RWPE1 (cell line): ENCODE data around the gene ZBTB7A.

Source experiments
- CTCF ChIA-PET: fragments of 350-600 bp; sonication (Branson Sonifier 250); formaldehyde crosslinking; extraction: SDS; loops from one replicate; lab custom pipeline; 2021; lab: Yijun Ruan, JAX
- POLR2A ChIA-PET: fragments of 400-600 bp; formaldehyde crosslinking; extraction: SDS; loops from one replicate; lab custom pipeline; 2020; ENCODE audit warnings: antibody characterized with exemption; ENCODE audit not compliant: low non-redundant PET; lab: Yijun Ruan, JAX
- DNase-seq: peaks from one replicate; pipeline ENCODE4 v3.0.0; 2012; ENCODE audit warnings: low spot score
- H3K27ac ChIP-seq: fragments of 450-650 bp; 2 replicates; pipeline ENCODE4 v1.5.1; 2017
- CTCF ChIP-seq: fragments of 450-650 bp; conservative IDR thresholded peaks from 2 replicates; pipeline ENCODE4 v1.5.1; 2017; ENCODE audit warnings: low read depth, mild to moderate bottlenecking

Gene ZBTB7A

GRCh38 chr19:4071610-4072009 lies 4.9 kb upstream of the ZBTB7A start:
- ChIA-PET CTCF (no interaction called here), POLR2A (no interaction called here)
- DNase-seq: no peak
- H3K27ac ChIP-seq: no peak overlapping the region
- TF ChIP-seq CTCF: no peak

- ChIA-PET CTCF (no interaction called here), POLR2A (no interaction called here)
These were observed 2.7 kb upstream of the ZBTB7A start for GRCh38 chr19:4069331-4069959.

GRCh38 chr19:4068047-4068966 lies 1.6 kb upstream of the ZBTB7A start:
- DNase-seq: no peak
- ChIA-PET CTCF (no interaction called here), POLR2A (no interaction called here)
- no peak for TF ChIP-seq CTCF
- H3K27ac ChIP-seq: peak overlapping the region; percentile 98

More at GRCh38 chr19:4069331-4069959, 2.7 kb upstream of the ZBTB7A start:
- TF ChIP-seq CTCF: no peak
- no peak for DNase-seq
- H3K27ac ChIP-seq: no peak overlapping the region

- CTCF ChIA-PET: no interaction called here
- POLR2A ChIA-PET: interaction anchor here (0.6 to 0.7 kb wide), 2 partner anchors 84 to 576 kb away, joined by 3 to 5 read pairs; no protein-coding TSS in a partner anchor
- peak overlapping the region; percentile 98 for H3K27ac ChIP-seq
- no peak for TF ChIP-seq CTCF
- no peak for DNase-seq
These were observed 822 bp upstream of the ZBTB7A start for GRCh38 chr19:4067396-4068046.

- H3K27ac ChIP-seq: peak overlapping the region; percentile 98
- CTCF ChIA-PET: no interaction called here
- POLR2A ChIA-PET: interaction anchor here (0.5 kb wide), 1 partner anchor 313 kb away, joined by 4 read pairs; no protein-coding TSS in a partner anchor
- TF ChIP-seq CTCF: no peak
- DNase-seq: no peak
These were observed 508 bp downstream of the ZBTB7A start for GRCh38 chr19:4066176-4066606.

- TF ChIP-seq CTCF: no peak
- peak; percentile 97 for DNase-seq
- CTCF ChIA-PET: no interaction called here
- POLR2A ChIA-PET: interaction anchor here (0.5 kb wide), 1 partner anchor 314 kb away, joined by 4 read pairs; no protein-coding TSS in a partner anchor
- peak overlapping the region; percentile 98 for H3K27ac ChIP-seq
These were observed 1.1 kb downstream of the ZBTB7A start for GRCh38 chr19:4065430-4066175.
